KMS-11 (cell line): ENCODE results near the gene TSPEAR.

Experiments used
- H2AFZ ChIP-seq: fragments of 200-600 bp; sonication (generic); 2 replicates; pipeline ENCODE4 v1.6.1; 2016; ENCODE audit warnings: antibody characterized with exemption, mixed run types, low read depth
- H3K27ac ChIP-seq: fragments of 200-600 bp; sonication (generic); 2 replicates; pipeline ENCODE4 v1.6.1; 2016; ENCODE audit warnings: mild to moderate bottlenecking, mixed run types
- H3K27me3 ChIP-seq: fragments of 200-600 bp; sonication (generic); 2 replicates; pipeline ENCODE4 v1.6.1; 2017; ENCODE audit warnings: mild to moderate bottlenecking, low read depth, mixed run types, moderate library complexity; ENCODE audit not compliant: insufficient read depth
- H3K36me3 ChIP-seq: fragments of 200-600 bp; sonication (generic); 2 replicates; pipeline ENCODE4 v1.6.1; 2017; ENCODE audit warnings: mild to moderate bottlenecking, mixed run types; ENCODE audit not compliant: insufficient read depth
- H3K4me1 ChIP-seq: fragments of 200-600 bp; sonication (generic); 2 replicates; pipeline ENCODE4 v1.6.1; 2016; ENCODE audit warnings: mild to moderate bottlenecking, low read depth, mixed run types; ENCODE audit not compliant: poor library complexity, severe bottlenecking
- H3K4me2 ChIP-seq: fragments of 200-600 bp; sonication (generic); 2 replicates; pipeline ENCODE4 v1.7.0; 2016; ENCODE audit warnings: mild to moderate bottlenecking, mixed run types
- H3K4me3 ChIP-seq: fragments of 200-600 bp; sonication (generic); IDR thresholded peaks from 2 replicates; pipeline ENCODE4 v1.6.1; 2017; ENCODE audit warnings: low read depth, low read length, mixed read lengths; ENCODE audit not compliant: insufficient read depth
- H3K79me2 ChIP-seq: fragments of 200-600 bp; sonication (generic); 2 replicates; pipeline ENCODE4 v1.6.1; 2016; ENCODE audit warnings: low read depth, mixed run types; ENCODE audit not compliant: insufficient read depth
- H3K9ac ChIP-seq: fragments of 200-600 bp; sonication (generic); 2 replicates; pipeline ENCODE4 v1.6.1; 2016; ENCODE audit warnings: mild to moderate bottlenecking, mixed run types
- H4K20me1 ChIP-seq: fragments of 200-600 bp; sonication (generic); 2 replicates; pipeline ENCODE4 v1.6.1; 2016; ENCODE audit warnings: mild to moderate bottlenecking, mixed run types; ENCODE audit not compliant: insufficient read depth
- TF ChIP-seq, protein P1 (sequence below): fragments of 200-600 bp; sonication (generic); conservative IDR thresholded peaks from 2 replicates; pipeline ENCODE4 v1.6.1; 2017; ENCODE audit warnings: low read depth, mild to moderate bottlenecking, antibody characterized with exemption, low read length, moderate library complexity, mixed read lengths

TSPEAR gene

DNA sequence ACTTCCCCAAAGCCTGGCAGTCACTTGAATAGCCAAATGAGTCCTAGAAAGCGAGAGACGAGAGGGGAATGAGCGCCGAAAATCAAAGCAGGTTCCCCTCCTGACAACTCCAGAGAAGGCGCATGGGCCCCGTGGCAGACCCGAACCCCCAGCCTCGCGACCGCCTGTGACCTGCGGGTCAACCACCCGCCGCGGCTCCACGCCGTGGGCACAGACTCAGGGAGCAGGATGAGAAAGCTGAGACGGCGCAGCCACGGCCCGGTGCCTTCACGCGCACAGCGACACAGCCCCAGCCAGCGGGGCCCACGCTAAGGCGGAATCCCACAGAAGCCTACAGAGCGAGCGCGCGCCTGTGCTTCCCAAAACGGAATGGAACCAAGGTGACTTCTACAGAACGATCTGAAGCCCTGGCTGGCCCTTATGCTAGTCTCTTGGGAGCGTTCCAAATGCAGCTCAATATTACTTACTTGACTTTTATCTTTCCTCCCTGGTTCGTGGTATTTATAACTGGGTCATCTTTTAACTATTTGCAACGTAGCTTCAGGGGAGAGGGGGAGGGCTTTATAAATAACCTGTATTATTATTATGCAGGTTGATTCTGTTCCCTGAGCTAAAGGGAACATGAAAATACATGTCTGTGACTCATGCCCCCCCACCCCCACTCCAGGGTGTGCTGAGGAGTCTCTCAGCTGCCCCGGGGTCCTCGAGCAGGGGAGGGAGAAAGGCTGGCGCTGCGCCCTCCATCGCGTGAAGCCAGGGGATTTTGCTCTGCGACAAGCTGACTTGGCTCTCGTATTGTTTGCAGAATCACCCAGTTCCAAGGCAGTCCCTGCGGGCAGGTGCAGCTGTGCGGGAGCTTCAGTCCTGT is 1.7 kb downstream of the TSPEAR start:
- Histone ChIP-seq H2AFZ (no peak overlapping the region), H3K4me3 (no peak overlapping the region), H3K36me3 (no peaks in the 10 kb centered on the region), H3K27me3 (peaks cover 87% of the 10 kb centered on the region), H4K20me1 (no peaks in the 10 kb centered on the region), H3K9ac (no peak overlapping the region), H3K4me1 (no peaks in the 10 kb centered on the region), H3K4me2 (no peak overlapping the region), H3K27ac (no peak overlapping the region), H3K79me2 (no peaks in the 10 kb centered on the region)
- TF ChIP-seq, protein P1, sequence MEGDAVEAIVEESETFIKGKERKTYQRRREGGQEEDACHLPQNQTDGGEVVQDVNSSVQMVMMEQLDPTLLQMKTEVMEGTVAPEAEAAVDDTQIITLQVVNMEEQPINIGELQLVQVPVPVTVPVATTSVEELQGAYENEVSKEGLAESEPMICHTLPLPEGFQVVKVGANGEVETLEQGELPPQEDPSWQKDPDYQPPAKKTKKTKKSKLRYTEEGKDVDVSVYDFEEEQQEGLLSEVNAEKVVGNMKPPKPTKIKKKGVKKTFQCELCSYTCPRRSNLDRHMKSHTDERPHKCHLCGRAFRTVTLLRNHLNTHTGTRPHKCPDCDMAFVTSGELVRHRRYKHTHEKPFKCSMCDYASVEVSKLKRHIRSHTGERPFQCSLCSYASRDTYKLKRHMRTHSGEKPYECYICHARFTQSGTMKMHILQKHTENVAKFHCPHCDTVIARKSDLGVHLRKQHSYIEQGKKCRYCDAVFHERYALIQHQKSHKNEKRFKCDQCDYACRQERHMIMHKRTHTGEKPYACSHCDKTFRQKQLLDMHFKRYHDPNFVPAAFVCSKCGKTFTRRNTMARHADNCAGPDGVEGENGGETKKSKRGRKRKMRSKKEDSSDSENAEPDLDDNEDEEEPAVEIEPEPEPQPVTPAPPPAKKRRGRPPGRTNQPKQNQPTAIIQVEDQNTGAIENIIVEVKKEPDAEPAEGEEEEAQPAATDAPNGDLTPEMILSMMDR: no peak

GRCh38 chr21:44708866-44709425 is 2.4 kb downstream of the TSPEAR start:
- TF ChIP-seq, protein P1: no peak
- Histone ChIP-seq H3K4me2 (no peak overlapping the region), H3K79me2 (no peaks in the 10 kb centered on the region), H3K9ac (no peak overlapping the region), H3K36me3 (no peaks in the 10 kb centered on the region), H3K27ac (no peak overlapping the region), H4K20me1 (no peaks in the 10 kb centered on the region), H3K4me3 (no peak overlapping the region), H2AFZ (no peak overlapping the region), H3K27me3 (peaks cover 86% of the 10 kb centered on the region), H3K4me1 (no peaks in the 10 kb centered on the region)

- Histone ChIP-seq H3K9ac (no peak overlapping the region), H3K27me3 (peaks cover 86% of the 10 kb centered on the region), H3K4me2 (no peak overlapping the region), H3K27ac (no peak overlapping the region), H3K36me3 (no peaks in the 10 kb centered on the region), H3K79me2 (no peaks in the 10 kb centered on the region), H3K4me3 (no peak overlapping the region), H2AFZ (no peak overlapping the region), H3K4me1 (no peaks in the 10 kb centered on the region), H4K20me1 (no peaks in the 10 kb centered on the region)
- TF ChIP-seq, protein P1: no peak
These were observed 3.0 kb downstream of the TSPEAR start for GRCh38 chr21:44708213-44708865.

- no peak overlapping the region for H3K27ac ChIP-seq
- no peak overlapping the region for H3K4me3 ChIP-seq
- no peaks in the 10 kb centered on the region for H3K36me3 ChIP-seq
- H3K27me3 ChIP-seq: peaks cover 80% of the 10 kb centered on the region
- H3K79me2 ChIP-seq: no peaks in the 10 kb centered on the region
- no peaks in the 10 kb centered on the region for H3K4me1 ChIP-seq
- no peak overlapping the region for H3K9ac ChIP-seq
- no peak overlapping the region for H2AFZ ChIP-seq
- H4K20me1 ChIP-seq: no peaks in the 10 kb centered on the region
- TF ChIP-seq, protein P1: no peak
- H3K4me2 ChIP-seq: no peak overlapping the region
These were observed 4.4 kb downstream of the TSPEAR start for GRCh38 chr21:44706706-44707581.
